SU-DHL-6 (cell line): Measurements from ENCODE around the gene MRPL20.
"Not testable (repeated sequence)": the region's sequence is repeated elsewhere in the genome, so short reads cannot be mapped to it uniquely, and the experiment has no call there.

ENCODE experiments used
- H2AFZ ChIP-seq: fragments of 200-600 bp; sonication (generic); 2 replicates; pipeline ENCODE4 v1.6.1; 2014; ENCODE audit warnings: low read depth, mild to moderate bottlenecking, moderate library complexity, mixed read lengths, antibody characterized with exemption, low read length; ENCODE audit not compliant: severe bottlenecking
- H3F3A ChIP-seq: fragments of 200-600 bp; shearing (Covaris generic); 2 replicates; pipeline ENCODE4 v1.6.0; 2016; ENCODE audit warnings: antibody characterized with exemption, mild to moderate bottlenecking; ENCODE audit not compliant: insufficient read depth
- H3K27ac ChIP-seq: fragments of 200-600 bp; sonication (generic); 2 replicates; pipeline ENCODE4 v1.5.1; 2016; ENCODE audit warnings: low read depth, mild to moderate bottlenecking, low read length, moderate library complexity, mixed read lengths
- H3K27me3 ChIP-seq: fragments of 200-600 bp; sonication (generic), shearing (Covaris generic); 2 replicates; pipeline ENCODE4 v1.6.0; 2014; ENCODE audit warnings: mild to moderate bottlenecking, low read length
- H3K36me3 ChIP-seq: fragments of 200-600 bp; sonication (generic); 2 replicates; pipeline ENCODE4 v1.6.1; 2014; ENCODE audit warnings: mild to moderate bottlenecking, low read length, mixed read lengths
- H3K4me2 ChIP-seq: fragments of 300-600, 200-600 bp; shearing (Covaris generic), sonication (generic); 2 replicates; pipeline ENCODE4 v1.6.0; 2014; ENCODE audit warnings: low read length, low read depth, mild to moderate bottlenecking; ENCODE audit not compliant: poor library complexity, severe bottlenecking
- H3K4me3 ChIP-seq: fragments of 200-600 bp; sonication (generic); 2 replicates; pipeline ENCODE4 v1.5.1; 2014; ENCODE audit warnings: antibody characterized with exemption, low read length, mild to moderate bottlenecking, mixed read lengths; ENCODE audit not compliant: insufficient read depth, poor library complexity, severe bottlenecking
- H3K79me2 ChIP-seq: fragments of 200-600 bp; sonication (generic); 2 replicates; pipeline ENCODE4 v1.6.1; 2014; ENCODE audit warnings: mild to moderate bottlenecking, low read length, moderate library complexity; ENCODE audit not compliant: insufficient read depth
- H3K9ac ChIP-seq: fragments of 200-600 bp; sonication (generic); 2 replicates; pipeline ENCODE4 v1.7.0; 2014; ENCODE audit warnings: mild to moderate bottlenecking, low read length
- H3K9me2 ChIP-seq: fragments of 200-600 bp; sonication (generic); replicated peaks from 2 replicates; pipeline ENCODE4 v1.6.1; 2014; ENCODE audit warnings: low read length; ENCODE audit not compliant: insufficient read depth
- H3K9me3 ChIP-seq: fragments of 200-600 bp; sonication (generic); 2 replicates; pipeline ENCODE4 v1.6.1; 2014; ENCODE audit warnings: low read length, mixed read lengths; ENCODE audit not compliant: insufficient read depth
- H4K20me1 ChIP-seq: fragments of 200-600 bp; sonication (generic); 2 replicates; pipeline ENCODE4 v1.6.1; 2014; ENCODE audit warnings: low read depth, mild to moderate bottlenecking, antibody characterized with exemption, low read length, moderate library complexity, mixed read lengths
- CTCF ChIP-seq: fragments of 200-600 bp; sonication (generic); IDR thresholded peaks from one replicate; pipeline ENCODE4 v1.5.1; 2017; ENCODE audit warnings: antibody characterized with exemption, mild to moderate bottlenecking, low read length, moderate library complexity; ENCODE audit not compliant: insufficient read depth, poor library complexity, severe bottlenecking
- EZH2phosphoT487 ChIP-seq: fragments of 200-600 bp; sonication (generic), shearing (Covaris generic); conservative IDR thresholded peaks from 2 replicates; pipeline ENCODE4 v1.6.1; 2018; ENCODE audit warnings: mild to moderate bottlenecking, antibody characterized with exemption, low read length, moderate library complexity, mixed read lengths

The MRPL20 gene

GRCh38 chr1:1419813-1420653 lies 12.9 kb upstream of the MRPL20 start:
- Histone ChIP-seq H3K9me3 (no peaks in the 10 kb centered on the region), H3K27ac (no peak overlapping the region), H3K27me3 (no peaks in the 10 kb centered on the region), H3K9me2 (no peaks in the 10 kb centered on the region), H3K4me3 (no peak overlapping the region), H2AFZ (no peak overlapping the region), H3K36me3 (no peaks in the 10 kb centered on the region), H3F3A (no peaks in the 10 kb centered on the region), H4K20me1 (no peaks in the 10 kb centered on the region), H3K4me2 (no peak overlapping the region), H3K79me2 (no peaks in the 10 kb centered on the region), H3K9ac (no peak overlapping the region)
- TF ChIP-seq EZH2phosphoT487 (no peak), CTCF (no peak)

- Histone ChIP-seq H4K20me1 (no peaks in the 10 kb centered on the region), H3K4me2 (no peak overlapping the region), H3K27me3 (no peaks in the 10 kb centered on the region), H3K9me2 (no peaks in the 10 kb centered on the region), H3K9ac (no peak overlapping the region), H3K4me3 (no peak overlapping the region), H3K79me2 (no peaks in the 10 kb centered on the region), H3K9me3 (no peaks in the 10 kb centered on the region), H3F3A (no peaks in the 10 kb centered on the region), H3K36me3 (no peaks in the 10 kb centered on the region), H3K27ac (no peak overlapping the region), H2AFZ (no peak overlapping the region)
- TF ChIP-seq CTCF (no peak), EZH2phosphoT487 (no peak)
Measured at GRCh38 chr1:1419363-1419812, 12.3 kb upstream of the MRPL20 start.

- H4K20me1 ChIP-seq: no peaks in the 10 kb centered on the region
- H2AFZ ChIP-seq: no peak overlapping the region
- no peak overlapping the region for H3K4me3 ChIP-seq
- TF ChIP-seq EZH2phosphoT487 (no peak), CTCF (no peak)
- no peaks in the 10 kb centered on the region for H3K9me3 ChIP-seq
- H3K27me3 ChIP-seq: no peaks in the 10 kb centered on the region
- no peak overlapping the region for H3K9ac ChIP-seq
- H3K9me2 ChIP-seq: no peaks in the 10 kb centered on the region
- no peak overlapping the region for H3K4me2 ChIP-seq
- H3K79me2 ChIP-seq: no peaks in the 10 kb centered on the region
- H3K36me3 ChIP-seq: no peaks in the 10 kb centered on the region
- no peak overlapping the region for H3K27ac ChIP-seq
- H3F3A ChIP-seq: no peaks in the 10 kb centered on the region
Measured at GRCh38 chr1:1418464-1419362, 11.6 kb upstream of the MRPL20 start.

- not testable (repeated sequence) for H3K4me3 ChIP-seq, H3K27me3 ChIP-seq, H3K27ac ChIP-seq, H2AFZ ChIP-seq, H3K36me3 ChIP-seq, H3K9ac ChIP-seq, H4K20me1 ChIP-seq, H3K9me2 ChIP-seq, H3K4me2 ChIP-seq, H3K79me2 ChIP-seq, H3F3A ChIP-seq, H3K9me3 ChIP-seq
Measured at GRCh38 chr1:1417825-1418463, 10.9 kb upstream of the MRPL20 start.

GRCh38 chr1:1417396-1417795 lies 10.3 kb upstream of the MRPL20 start:
- not testable (repeated sequence) for H3K27ac ChIP-seq, H3K9me3 ChIP-seq, H3K4me3 ChIP-seq, H3K9me2 ChIP-seq, H3K36me3 ChIP-seq, H3K9ac ChIP-seq, H2AFZ ChIP-seq, H3F3A ChIP-seq, H3K27me3 ChIP-seq, H4K20me1 ChIP-seq, H3K79me2 ChIP-seq, H3K4me2 ChIP-seq
